Left ventricle myocardium superior (tissue), 1 donor: ENCODE measurements around the gene TRPM2. TPM values are rescaled to one million over a fixed set of nuclear protein-coding genes. Genes with fewer than 3 reads are reported as not detected.

ENCODE experiments used
- ATAC-seq: fragments of 200-7000 bp; cut with Tn5 transposase; one replicate; pipeline ENCODE4 v1.9.1; 2020; ENCODE audit warnings: mild to moderate bottlenecking, moderate library complexity
- DNase-seq: peaks from one replicate; pipeline ENCODE4 v3.0.0-alpha.2; 2020
- intact Hi-C: fragments of 100-400 bp; cut with micrococcal nuclease; formaldehyde crosslinking; loops from one replicate; pipeline ENCODE4 v1.11.0; 2022
- total RNA-seq: library from RNA; stranded (reverse); fragmentation: NEBNext Ultra II Directional; extraction: Animal tissue kit (Norgen Biotek cat#: 25700); gene quantifications from one replicate; pipeline ENCODE4 v1.2.1, GENCODE V29; 2021
- donor health status: DM: no; HTN: yes; CAD: no; lungs with severe emphysema.

The TRPM2 gene
- total RNA-seq, 1 donor from 2014 or later = 1.5 TPM

GRCh38 chr21:44449473-44450363 lies 96.3 kb downstream of the TRPM2 start:
- no peak for ATAC-seq
- no peak for DNase-seq
- intact Hi-C loops = no loop called here

DNA sequence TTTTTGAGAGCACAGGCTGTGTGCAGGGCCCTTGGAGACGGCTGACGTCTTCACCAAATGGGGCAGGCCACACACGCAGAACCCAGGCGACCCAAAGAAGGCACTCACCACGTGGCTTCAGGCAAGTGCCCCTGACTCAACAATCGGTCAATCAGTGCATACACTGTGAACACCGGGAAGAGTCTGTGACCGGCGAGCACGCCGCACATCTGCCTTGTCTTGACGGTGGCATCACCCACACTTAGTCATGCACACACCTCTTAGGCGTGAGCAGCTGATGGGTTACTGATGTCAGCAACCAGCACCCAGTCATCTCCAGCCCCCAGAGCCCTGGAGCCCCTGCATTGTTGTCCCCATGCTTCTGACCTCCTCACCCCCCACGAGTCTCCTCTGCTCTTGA lies 97.0 kb downstream of the TRPM2 start:
- intact Hi-C loops = no loop called here
- ATAC-seq (no peak), DNase-seq (no peak)

DNA sequence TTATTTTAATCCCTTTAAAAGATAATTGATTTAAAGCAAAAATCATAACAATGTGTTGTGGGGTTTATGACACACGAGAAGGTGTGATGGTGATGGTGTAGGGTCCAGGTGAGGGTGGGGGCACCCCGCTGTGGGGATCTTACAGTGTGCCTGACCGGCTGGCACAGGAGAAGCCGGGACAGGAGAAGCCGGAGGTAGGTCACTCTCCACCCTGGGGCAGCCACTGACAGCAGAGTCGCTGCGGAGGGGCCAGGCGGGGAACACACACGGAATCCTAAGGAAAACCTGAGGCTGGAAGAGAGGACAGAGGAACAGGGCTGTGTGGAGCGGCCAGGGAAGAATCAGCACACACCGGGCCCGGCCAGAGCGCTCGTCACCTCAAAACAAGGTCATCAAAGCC lies 97.6 kb downstream of the TRPM2 start:
- DNase-seq = no peak
- no peak for ATAC-seq
- intact Hi-C loops = no loop called here

DNA sequence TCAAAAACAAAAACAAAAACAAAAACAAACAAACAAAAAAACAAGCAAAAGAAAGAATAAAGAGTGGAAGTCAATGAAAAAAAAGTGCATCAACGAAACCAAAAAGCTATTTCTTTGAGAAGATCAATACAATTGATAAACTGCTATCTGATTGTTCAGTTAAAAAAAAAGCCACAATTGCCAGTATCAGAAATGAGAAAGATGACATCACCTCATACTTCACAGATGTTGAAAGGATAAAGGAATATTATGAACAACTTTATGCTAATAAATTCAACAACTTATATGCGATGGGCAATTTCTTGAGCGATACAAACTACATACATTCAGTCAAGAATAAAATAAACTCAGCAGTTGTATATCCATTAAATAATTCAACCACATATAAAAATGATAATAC lies 99.7 kb downstream of the TRPM2 start:
- DNase-seq (no peak), ATAC-seq (no peak)
- intact Hi-C loops = no loop called here

- ATAC-seq (no peak), DNase-seq (no peak)
- intact Hi-C loops = no loop called here
Observed at GRCh38 chr21:44454058-44454457, 100.6 kb downstream of the TRPM2 start.

- DNase-seq (peak; percentile 93), ATAC-seq (peak; percentile 91)
- intact Hi-C loops = no loop called here
Observed at GRCh38 chr21:44454747-44455523, 101.5 kb downstream of the TRPM2 start, which contains the start of gene LRRC3. Gene LRRC3, plus strand, starts transcription at chr21:44455510. Its CDS starts 1,135 bp downstream, at chr21:44456645.

GRCh38 chr21:44455524-44456213 lies 102.2 kb downstream of the TRPM2 start:
- peak; percentile 78 for ATAC-seq
- intact Hi-C loops = no loop called here
- DNase-seq = peak; percentile 78

DNA sequence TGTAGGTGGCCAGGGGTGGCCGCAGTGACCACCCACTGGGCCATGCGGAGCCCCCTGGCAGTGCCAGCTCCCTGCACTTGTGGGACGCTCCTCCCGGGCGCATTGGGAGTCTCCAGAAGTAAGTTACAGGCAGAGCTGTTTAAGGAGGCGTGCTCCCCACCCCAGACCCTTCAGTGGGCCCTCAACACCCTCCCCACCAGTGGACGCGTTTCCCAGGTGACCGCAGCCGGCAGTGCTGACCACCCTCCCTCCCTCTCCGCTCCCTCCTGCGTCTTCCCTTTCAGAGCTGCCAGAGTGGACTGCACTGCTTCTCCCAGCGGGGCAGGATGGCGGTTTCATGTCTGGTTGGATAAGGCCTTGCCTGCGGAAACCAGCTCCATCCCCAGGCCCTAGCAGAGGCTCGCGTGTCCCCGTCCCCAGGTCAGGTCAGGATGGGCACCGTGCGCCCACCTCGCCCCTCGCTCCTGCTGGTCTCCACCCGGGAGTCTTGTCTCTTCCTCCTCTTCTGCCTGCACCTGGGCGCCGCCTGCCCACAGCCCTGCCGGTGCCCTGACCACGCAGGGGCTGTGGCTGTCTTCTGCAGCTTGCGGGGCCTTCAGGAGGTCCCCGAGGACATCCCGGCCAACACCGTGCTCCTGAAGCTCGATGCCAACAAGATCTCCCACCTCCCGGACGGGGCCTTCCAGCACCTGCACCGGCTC lies 102.9 kb downstream of the TRPM2 start:
- peak; percentile 26 for DNase-seq
- intact Hi-C loops = no loop called here
- no peak for ATAC-seq

- intact Hi-C loops = no loop called here
- no peak for ATAC-seq
- DNase-seq = peak; percentile 28
Observed at GRCh38 chr21:44456915-44457736, 103.7 kb downstream of the TRPM2 start.

- ATAC-seq (no peak), DNase-seq (peak; percentile 23)
- intact Hi-C loops = no loop called here
Observed at GRCh38 chr21:44458971-44459711, 105.7 kb downstream of the TRPM2 start.

DNA sequence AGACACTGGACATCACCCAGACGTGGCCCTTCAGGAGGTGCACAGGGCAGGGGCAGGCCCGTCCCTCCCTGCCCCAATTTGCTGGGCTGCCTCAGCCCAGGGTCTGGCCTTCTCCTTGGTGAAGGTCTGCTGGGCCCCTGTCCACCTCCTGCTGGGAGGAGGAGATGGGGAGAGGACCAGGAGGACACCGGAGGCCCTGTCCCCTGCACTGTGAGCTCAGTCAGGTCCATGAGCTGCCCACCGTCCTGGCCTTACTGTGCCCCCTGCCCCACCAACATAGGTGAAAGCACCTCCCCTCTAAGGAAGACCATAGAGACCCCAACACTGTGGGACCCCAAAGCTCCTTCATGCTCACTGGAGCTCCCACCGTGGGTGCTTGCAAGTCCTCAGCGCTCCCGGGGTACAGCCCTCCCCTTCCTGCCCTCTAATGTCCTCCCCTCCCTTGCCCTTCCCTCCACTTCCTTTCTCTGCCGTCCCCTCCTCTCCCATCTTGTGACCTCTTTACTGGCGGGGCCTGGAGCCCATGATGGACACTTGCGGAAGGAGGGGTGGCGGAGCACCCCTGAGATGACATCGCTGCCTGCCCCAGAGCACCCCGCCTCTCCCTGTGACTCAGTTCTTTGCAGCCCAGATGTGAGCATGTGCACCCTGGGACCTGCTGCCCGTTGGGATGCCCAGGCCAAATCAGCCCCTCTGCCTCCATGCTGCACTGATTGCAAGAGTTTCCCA lies 106.5 kb downstream of the TRPM2 start:
- no peak for DNase-seq
- intact Hi-C loops = no loop called here
- no peak for ATAC-seq

GRCh38 chr21:44460441-44460755 lies 107.0 kb downstream of the TRPM2 start:
- intact Hi-C loops = no loop called here
- DNase-seq (no peak), ATAC-seq (no peak)

GRCh38 chr21:44461005-44461404 lies 107.6 kb downstream of the TRPM2 start:
- intact Hi-C loops = no loop called here
- peak; percentile 10 for DNase-seq
- ATAC-seq = no peak

DNA sequence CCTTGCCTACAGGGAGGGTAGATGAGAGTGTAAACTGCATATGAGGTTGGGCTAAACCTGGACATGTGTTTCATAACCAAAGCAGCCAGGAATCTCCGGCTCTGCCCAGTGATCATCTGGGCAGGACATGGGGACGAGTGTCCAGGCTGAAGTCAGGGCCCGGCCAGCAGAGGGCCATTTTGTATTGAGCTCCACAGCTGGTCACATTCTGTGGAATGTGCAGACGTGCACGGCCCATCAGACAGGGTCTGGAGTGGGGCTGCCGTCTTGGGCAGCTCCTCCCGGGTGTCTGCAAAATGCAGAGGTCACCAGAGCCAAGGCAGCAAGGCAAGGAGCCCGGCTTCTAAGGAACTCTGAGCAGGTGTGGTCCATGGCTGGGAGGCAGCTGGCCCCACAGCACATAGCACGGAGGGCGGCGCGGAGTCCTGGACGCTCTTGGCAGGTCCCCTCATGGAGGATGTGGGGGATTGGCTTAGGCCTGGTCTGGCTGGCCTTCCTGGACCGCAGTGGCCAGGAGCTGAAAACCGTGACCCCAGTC lies 108.1 kb downstream of the TRPM2 start:
- ATAC-seq (peak; percentile 87), DNase-seq (peak; percentile 64)
- intact Hi-C loops = no loop called here

- intact Hi-C loops = no loop called here
- DNase-seq = peak; percentile 28
- no peak for ATAC-seq
Observed at GRCh38 chr21:44462086-44462833, 108.8 kb downstream of the TRPM2 start.

DNA sequence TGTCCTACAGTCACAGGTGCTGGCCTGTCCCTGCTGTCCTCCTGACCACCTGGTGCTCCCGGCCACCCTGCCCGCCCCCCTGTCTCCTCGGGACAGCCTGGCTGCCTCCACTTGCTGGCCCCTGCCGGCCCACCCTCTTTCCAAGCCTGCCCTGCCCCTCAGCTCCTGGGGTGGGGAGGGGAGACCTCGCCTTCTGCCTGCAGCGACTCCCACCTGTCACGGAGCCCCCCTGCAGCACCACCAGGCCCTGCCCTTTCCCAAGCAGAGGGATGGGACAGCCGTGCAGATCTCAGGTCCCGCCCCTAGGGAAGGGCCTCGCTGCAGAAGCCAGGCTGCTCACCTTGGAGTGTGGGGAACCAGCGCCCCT lies 109.4 kb downstream of the TRPM2 start:
- intact Hi-C loops = no loop called here
- ATAC-seq (no peak), DNase-seq (peak; percentile 19)
